Glutamatergic neuron (in vitro differentiated cells): ENCODE data around the gene ABCA4. TPM values are rescaled to one million over a fixed set of nuclear protein-coding genes. Genes with fewer than 3 reads are reported as not detected.

Experiments used
- DNase-seq: peaks from one replicate; pipeline ENCODE4 v3.0.0; 2022
- H3K27ac Mint-ChIP-seq: one replicate; pipeline ENCODE4 v1.8.0; 2020; ENCODE audit warnings: mild to moderate bottlenecking, mixed read lengths, inconsistent platforms; ENCODE audit not compliant: unreplicated experiment
- H3K27me3 Mint-ChIP-seq: one replicate; pipeline ENCODE4 v1.8.0; 2020; ENCODE audit warnings: mild to moderate bottlenecking, moderate library complexity, mixed read lengths, inconsistent platforms; ENCODE audit not compliant: unreplicated experiment
- H3K36me3 Mint-ChIP-seq: one replicate; pipeline ENCODE4 v1.8.0; 2020; ENCODE audit warnings: mild to moderate bottlenecking, mixed read lengths, inconsistent platforms; ENCODE audit not compliant: unreplicated experiment
- H3K4me1 Mint-ChIP-seq: one replicate; pipeline ENCODE4 v1.8.0; 2020; ENCODE audit warnings: mild to moderate bottlenecking, low read depth, mixed read lengths, inconsistent platforms; ENCODE audit not compliant: unreplicated experiment
- H3K4me3 Mint-ChIP-seq: one replicate; pipeline ENCODE4 v1.8.0; 2020; ENCODE audit warnings: mild to moderate bottlenecking, mixed read lengths, inconsistent platforms; ENCODE audit not compliant: unreplicated experiment
- H3K9me3 Mint-ChIP-seq: one replicate; pipeline ENCODE4 v1.8.0; 2020; ENCODE audit warnings: mild to moderate bottlenecking, moderate library complexity, mixed read lengths, inconsistent platforms; ENCODE audit not compliant: unreplicated experiment
- total RNA-seq: library from RNA; stranded (reverse); fragmentation: NEBNext Ultra II Directional; extraction: Animal tissue kit (Norgen Biotek cat#: 25700); gene quantifications from one replicate; pipeline ENCODE4 v1.2.1, GENCODE V29; 2021; ENCODE audit not compliant: unreplicated experiment
- TF ChIP-seq, protein P1 (sequence below): fragments of 200-600 bp; sonication (generic); IDR thresholded peaks from one replicate; pipeline ENCODE4 v1.5.0; 2021; ENCODE audit not compliant: partially characterized antibody, unreplicated experiment

Gene ABCA4
- total RNA-seq, 1 donor from 2014 or later, result 0.61 TPM

GRCh38 chr1:94049791-94050190 lies 71.2 kb downstream of the ABCA4 start:
- peaks cover 8% of the 10 kb centered on the region for H3K4me1 Mint-ChIP-seq

DNA sequence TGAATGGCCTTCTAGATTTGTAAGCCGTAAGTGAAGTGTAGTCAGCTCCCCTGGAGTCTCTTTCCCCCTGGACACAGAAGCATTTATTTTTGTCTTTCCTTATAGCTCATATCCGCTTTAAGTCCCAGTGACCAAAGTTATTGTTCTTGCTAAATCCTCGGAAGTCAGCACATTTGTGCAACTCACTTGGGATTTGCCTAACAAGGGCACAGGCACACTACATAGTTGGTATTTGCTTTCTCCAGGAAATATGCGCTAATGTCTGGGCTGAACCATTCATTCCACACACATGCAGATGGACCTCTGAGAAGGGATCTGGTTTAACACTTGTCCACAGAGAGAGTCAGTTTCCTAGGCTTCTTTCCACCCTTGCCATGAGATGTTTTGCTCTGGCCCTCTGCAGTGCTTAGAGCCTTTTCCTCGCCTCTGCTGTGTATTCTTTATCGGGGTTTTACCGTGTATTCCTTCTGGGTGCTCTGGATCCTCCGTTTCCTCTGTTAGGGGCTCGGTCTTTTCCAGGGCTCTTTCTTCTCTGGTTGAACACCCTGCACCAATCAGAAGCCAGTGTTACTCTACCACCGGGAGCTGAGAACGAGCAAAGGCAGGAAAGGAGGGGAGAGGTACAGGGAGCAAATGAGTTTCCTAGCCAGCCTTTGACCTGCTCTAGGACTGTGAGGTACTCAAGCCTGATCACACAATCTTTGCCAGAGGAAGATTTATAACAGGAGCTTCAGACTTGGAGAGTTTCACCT lies 72.4 kb downstream of the ABCA4 start:
- Mint-ChIP-seq H3K9me3 (no peaks in the 10 kb centered on the region), H3K36me3 (no peaks in the 10 kb centered on the region), H3K27ac (no peak overlapping the region), H3K27me3 (peaks cover 6% of the 10 kb centered on the region), H3K4me3 (no peak overlapping the region), H3K4me1 (peaks cover 8% of the 10 kb centered on the region)
- DNase-seq, result no peak
- TF ChIP-seq, protein P1, sequence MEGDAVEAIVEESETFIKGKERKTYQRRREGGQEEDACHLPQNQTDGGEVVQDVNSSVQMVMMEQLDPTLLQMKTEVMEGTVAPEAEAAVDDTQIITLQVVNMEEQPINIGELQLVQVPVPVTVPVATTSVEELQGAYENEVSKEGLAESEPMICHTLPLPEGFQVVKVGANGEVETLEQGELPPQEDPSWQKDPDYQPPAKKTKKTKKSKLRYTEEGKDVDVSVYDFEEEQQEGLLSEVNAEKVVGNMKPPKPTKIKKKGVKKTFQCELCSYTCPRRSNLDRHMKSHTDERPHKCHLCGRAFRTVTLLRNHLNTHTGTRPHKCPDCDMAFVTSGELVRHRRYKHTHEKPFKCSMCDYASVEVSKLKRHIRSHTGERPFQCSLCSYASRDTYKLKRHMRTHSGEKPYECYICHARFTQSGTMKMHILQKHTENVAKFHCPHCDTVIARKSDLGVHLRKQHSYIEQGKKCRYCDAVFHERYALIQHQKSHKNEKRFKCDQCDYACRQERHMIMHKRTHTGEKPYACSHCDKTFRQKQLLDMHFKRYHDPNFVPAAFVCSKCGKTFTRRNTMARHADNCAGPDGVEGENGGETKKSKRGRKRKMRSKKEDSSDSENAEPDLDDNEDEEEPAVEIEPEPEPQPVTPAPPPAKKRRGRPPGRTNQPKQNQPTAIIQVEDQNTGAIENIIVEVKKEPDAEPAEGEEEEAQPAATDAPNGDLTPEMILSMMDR, result no peak

More at GRCh38 chr1:94049791-94050190, 71.2 kb downstream of the ABCA4 start:
- Mint-ChIP-seq H3K9me3 (no peaks in the 10 kb centered on the region), H3K27ac (no peak overlapping the region), H3K36me3 (no peaks in the 10 kb centered on the region), H3K27me3 (peaks cover 4% of the 10 kb centered on the region), H3K4me3 (no peak overlapping the region)
- TF ChIP-seq, protein P1, result no peak
- no peak for DNase-seq

- Mint-ChIP-seq H3K4me1 (peaks cover 8% of the 10 kb centered on the region), H3K9me3 (no peaks in the 10 kb centered on the region), H3K27ac (no peak overlapping the region), H3K36me3 (no peaks in the 10 kb centered on the region), H3K4me3 (no peak overlapping the region), H3K27me3 (peaks cover 6% of the 10 kb centered on the region)
- no peak for DNase-seq
- TF ChIP-seq, protein P1, result no peak
These were observed 73.0 kb downstream of the ABCA4 start for GRCh38 chr1:94047949-94048348.

DNA sequence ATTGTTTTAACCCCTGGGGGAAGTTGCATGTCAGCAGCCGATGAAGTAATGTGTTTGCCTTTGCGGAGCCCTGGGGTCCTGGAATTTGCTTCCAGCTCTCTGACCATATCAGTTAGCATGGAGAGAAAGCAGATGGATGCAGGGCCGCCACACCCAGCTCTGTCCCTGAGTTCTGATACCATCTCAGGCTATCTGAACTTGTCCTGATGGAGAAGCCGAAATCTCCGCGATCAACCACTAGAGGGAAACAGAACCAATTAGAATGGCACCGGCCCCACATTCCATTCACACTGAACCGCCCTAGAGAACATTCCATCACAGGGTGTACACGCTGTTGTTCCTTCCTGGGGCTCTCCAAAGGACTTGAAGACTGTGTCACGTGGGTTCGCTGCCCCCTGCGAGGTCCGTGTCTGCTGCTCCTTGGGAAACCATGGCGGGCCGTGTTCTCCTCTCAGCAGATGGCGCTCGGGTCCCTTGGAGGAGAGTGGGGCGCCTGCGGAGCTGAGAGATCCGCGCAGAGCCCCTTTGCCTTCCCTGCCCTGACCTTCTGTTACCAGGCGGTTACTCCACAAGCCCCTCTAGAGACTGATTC lies 75.4 kb downstream of the ABCA4 start:
- no peaks in the 10 kb centered on the region for H3K9me3 Mint-ChIP-seq

More for the DNA sequence above, 75.4 kb downstream of the ABCA4 start:
- Mint-ChIP-seq H3K27me3 (peaks cover 6% of the 10 kb centered on the region), H3K27ac (no peak overlapping the region), H3K4me1 (peaks cover 8% of the 10 kb centered on the region), H3K36me3 (no peaks in the 10 kb centered on the region), H3K4me3 (peak overlapping the region; percentile 21)
- DNase-seq, result peak; percentile 49
- TF ChIP-seq, protein P1, result peak; percentile 60
